Activated CD4-positive, alpha-beta memory T cell treated with anti-CD3 and anti-CD28 coated beads, Interleukin-2, amount 10 ng/mL, durations not matched to agents 7 days and 5 days (primary cell): ENCODE data around the gene GPC5. TPM values are rescaled to one million over a fixed set of nuclear protein-coding genes. Genes with fewer than 3 reads are reported as not detected.

ENCODE experiments used
- CTCF ChIA-PET: fragments of 350-600 bp; sonication (Branson Sonifier 250); formaldehyde crosslinking; loops from one replicate; lab custom pipeline; 2021; ENCODE audit warnings: antibody characterized with exemption, inconsistent platforms; lab: Charles Lee
- POLR2A ChIA-PET: fragments of 350-600 bp; sonication (Branson Sonifier 250); formaldehyde crosslinking; loops from one replicate; lab custom pipeline; 2021; ENCODE audit warnings: antibody characterized with exemption; lab: Charles Lee
- DNase-seq: peaks from one replicate; pipeline ENCODE4 v3.0.0-alpha.2; 2020
- H3K27ac Mint-ChIP-seq: one replicate; pipeline ENCODE4 v1.8.0; 2021; ENCODE audit warnings: mild to moderate bottlenecking, mixed read lengths
- H3K27me3 Mint-ChIP-seq: one replicate; pipeline ENCODE4 v1.8.0; 2021; ENCODE audit warnings: mixed read lengths
- H3K36me3 Mint-ChIP-seq: one replicate; pipeline ENCODE4 v1.8.0; 2021; ENCODE audit warnings: low read depth, mixed read lengths
- H3K4me1 Mint-ChIP-seq: one replicate; pipeline ENCODE4 v1.8.0; 2021; ENCODE audit warnings: mixed read lengths
- H3K4me3 Mint-ChIP-seq: one replicate; pipeline ENCODE4 v1.8.0; 2021; ENCODE audit warnings: mild to moderate bottlenecking, mixed read lengths
- H3K9me3 Mint-ChIP-seq: one replicate; pipeline ENCODE4 v1.8.0; 2021; ENCODE audit warnings: mixed read lengths
- total RNA-seq, 2 experiments: library from RNA; stranded (reverse); gene quantifications; one replicate each; pipeline ENCODE4 v1.2.3, GENCODE V29; 2021

The GPC5 gene
- total RNA-seq, 2 experiments from 2014 or later, result not detected

- ChIA-PET CTCF (no interaction called here), POLR2A (no interaction called here)
- Mint-ChIP-seq H3K4me3 (no peak overlapping the region), H3K36me3 (no peaks in the 10 kb centered on the region), H3K27me3 (no peaks in the 10 kb centered on the region), H3K27ac (no peak overlapping the region), H3K9me3 (peaks cover 3% of the 10 kb centered on the region), H3K4me1 (no peaks in the 10 kb centered on the region)
- no peak for DNase-seq
Observed at GRCh38 chr13:92418818-92419412, 1020.5 kb downstream of the GPC5 start.

- Mint-ChIP-seq H3K36me3 (no peaks in the 10 kb centered on the region), H3K27ac (no peak overlapping the region), H3K4me3 (no peak overlapping the region), H3K27me3 (no peaks in the 10 kb centered on the region), H3K4me1 (no peaks in the 10 kb centered on the region), H3K9me3 (peaks cover 4% of the 10 kb centered on the region)
- CTCF ChIA-PET, result no interaction called here
- DNase-seq, result no peak
- POLR2A ChIA-PET, result no interaction called here
Observed at GRCh38 chr13:92429231-92429630, 1030.8 kb downstream of the GPC5 start.

GRCh38 chr13:92433386-92433785, 1035.0 kb downstream of the GPC5 start:
- H3K4me3 Mint-ChIP-seq, result no peak overlapping the region

GRCh38 chr13:92433963-92434362, 1035.5 kb downstream of the GPC5 start:
- Mint-ChIP-seq H3K4me1 (no peaks in the 10 kb centered on the region), H3K4me3 (no peak overlapping the region), H3K36me3 (no peaks in the 10 kb centered on the region), H3K27ac (no peak overlapping the region), H3K27me3 (no peaks in the 10 kb centered on the region), H3K9me3 (no peaks in the 10 kb centered on the region)
- ChIA-PET POLR2A (no interaction called here), CTCF (no interaction called here)
- DNase-seq, result no peak

More at GRCh38 chr13:92433386-92433785, 1035.0 kb downstream of the GPC5 start:
- no peaks in the 10 kb centered on the region for H3K36me3 Mint-ChIP-seq
- H3K4me1 Mint-ChIP-seq, result no peaks in the 10 kb centered on the region
- no peaks in the 10 kb centered on the region for H3K27me3 Mint-ChIP-seq
- no peak for DNase-seq
- H3K27ac Mint-ChIP-seq, result no peak overlapping the region
- H3K9me3 Mint-ChIP-seq, result peaks cover under 1% of the 10 kb centered on the region
- ChIA-PET POLR2A (no interaction called here), CTCF (no interaction called here)

- CTCF ChIA-PET, result no interaction called here
- DNase-seq, result no peak
- Mint-ChIP-seq H3K4me1 (no peaks in the 10 kb centered on the region), H3K9me3 (peaks cover 3% of the 10 kb centered on the region), H3K36me3 (no peaks in the 10 kb centered on the region), H3K27ac (no peak overlapping the region), H3K27me3 (no peaks in the 10 kb centered on the region), H3K4me3 (no peak overlapping the region)
- POLR2A ChIA-PET, result no interaction called here
Observed at GRCh38 chr13:92436924-92437323, 1038.5 kb downstream of the GPC5 start.

- no peaks in the 10 kb centered on the region for H3K4me1 Mint-ChIP-seq
- no peaks in the 10 kb centered on the region for H3K36me3 Mint-ChIP-seq
- no peaks in the 10 kb centered on the region for H3K27me3 Mint-ChIP-seq
- CTCF ChIA-PET, result no interaction called here
- no peak for DNase-seq
- POLR2A ChIA-PET, result no interaction called here
- no peak overlapping the region for H3K4me3 Mint-ChIP-seq
- no peak overlapping the region for H3K27ac Mint-ChIP-seq
- peaks cover 7% of the 10 kb centered on the region for H3K9me3 Mint-ChIP-seq
Observed at GRCh38 chr13:92444244-92444643, 1045.8 kb downstream of the GPC5 start.

- Mint-ChIP-seq H3K4me1 (no peaks in the 10 kb centered on the region), H3K27me3 (no peaks in the 10 kb centered on the region), H3K9me3 (peaks cover 2% of the 10 kb centered on the region), H3K4me3 (no peak overlapping the region), H3K27ac (no peak overlapping the region), H3K36me3 (no peaks in the 10 kb centered on the region)
- POLR2A ChIA-PET, result no interaction called here
- CTCF ChIA-PET, result no interaction called here
- no peak for DNase-seq
Observed at GRCh38 chr13:92451060-92451459, 1052.6 kb downstream of the GPC5 start.

- Mint-ChIP-seq H3K27me3 (no peaks in the 10 kb centered on the region), H3K4me1 (no peaks in the 10 kb centered on the region), H3K4me3 (no peak overlapping the region), H3K9me3 (peaks cover 2% of the 10 kb centered on the region), H3K36me3 (no peaks in the 10 kb centered on the region), H3K27ac (no peak overlapping the region)
- no peak for DNase-seq
- ChIA-PET CTCF (no interaction called here), POLR2A (no interaction called here)
Observed at GRCh38 chr13:92452840-92453239, 1054.4 kb downstream of the GPC5 start.

- POLR2A ChIA-PET, result no interaction called here
- Mint-ChIP-seq H3K27ac (no peak overlapping the region), H3K36me3 (no peaks in the 10 kb centered on the region), H3K9me3 (peaks cover 7% of the 10 kb centered on the region), H3K4me3 (no peak overlapping the region), H3K4me1 (no peaks in the 10 kb centered on the region), H3K27me3 (no peaks in the 10 kb centered on the region)
- CTCF ChIA-PET, result no interaction called here
- DNase-seq, result no peak
Observed at GRCh38 chr13:92459306-92459705, 1060.9 kb downstream of the GPC5 start.

GRCh38 chr13:92460479-92460878, 1062.1 kb downstream of the GPC5 start:
- POLR2A ChIA-PET, result no interaction called here
- Mint-ChIP-seq H3K9me3 (peaks cover 7% of the 10 kb centered on the region), H3K4me3 (no peak overlapping the region), H3K4me1 (no peaks in the 10 kb centered on the region), H3K27me3 (no peaks in the 10 kb centered on the region), H3K36me3 (no peaks in the 10 kb centered on the region), H3K27ac (no peak overlapping the region)
- CTCF ChIA-PET, result no interaction called here
- no peak for DNase-seq

GRCh38 chr13:92461402-92461801, 1063.0 kb downstream of the GPC5 start:
- no peaks in the 10 kb centered on the region for H3K4me1 Mint-ChIP-seq
- no peaks in the 10 kb centered on the region for H3K36me3 Mint-ChIP-seq
- H3K27ac Mint-ChIP-seq, result no peak overlapping the region
- H3K9me3 Mint-ChIP-seq, result peaks cover 7% of the 10 kb centered on the region
- ChIA-PET POLR2A (no interaction called here), CTCF (no interaction called here)
- no peaks in the 10 kb centered on the region for H3K27me3 Mint-ChIP-seq
- DNase-seq, result no peak
- no peak overlapping the region for H3K4me3 Mint-ChIP-seq

GRCh38 chr13:92461831-92462230, 1063.4 kb downstream of the GPC5 start:
- DNase-seq, result no peak
- CTCF ChIA-PET, result interaction anchor here (0.7 kb wide), 1 partner anchor 1050 kb away, joined by 3 read pairs; no protein-coding TSS in a partner anchor
- POLR2A ChIA-PET, result no interaction called here
- Mint-ChIP-seq H3K9me3 (peaks cover 7% of the 10 kb centered on the region), H3K4me1 (no peaks in the 10 kb centered on the region), H3K27ac (no peak overlapping the region), H3K4me3 (no peak overlapping the region), H3K27me3 (no peaks in the 10 kb centered on the region), H3K36me3 (no peaks in the 10 kb centered on the region)

GRCh38 chr13:92463134-92463533, 1064.7 kb downstream of the GPC5 start:
- Mint-ChIP-seq H3K4me3 (no peak overlapping the region), H3K27ac (no peak overlapping the region), H3K9me3 (peaks cover 5% of the 10 kb centered on the region), H3K36me3 (no peaks in the 10 kb centered on the region), H3K27me3 (no peaks in the 10 kb centered on the region), H3K4me1 (no peaks in the 10 kb centered on the region)
- no peak for DNase-seq
- POLR2A ChIA-PET, result no interaction called here
- CTCF ChIA-PET, result no interaction called here

GRCh38 chr13:92473765-92474475, 1075.5 kb downstream of the GPC5 start:
- POLR2A ChIA-PET, result no interaction called here
- Mint-ChIP-seq H3K27ac (no peak overlapping the region), H3K4me1 (no peaks in the 10 kb centered on the region), H3K36me3 (no peaks in the 10 kb centered on the region), H3K27me3 (no peaks in the 10 kb centered on the region), H3K4me3 (no peak overlapping the region), H3K9me3 (no peaks in the 10 kb centered on the region)
- CTCF ChIA-PET, result no interaction called here
- DNase-seq, result no peak
